Caco-2 (cell line): ENCODE data around the gene FBXW2. TPM values are rescaled to one million over a fixed set of nuclear protein-coding genes. Genes with fewer than 3 reads are reported as not detected.

Source experiments
- BruUV-seq: library from RNA; stranded (reverse); fragments of 400-500 nt; replicated peaks from 2 replicates; lab custom pipeline; 2021; lab: Mats Ljungman, UMichigan
- CTCF ChIA-PET: fragments of 300-600 bp; sonication (Branson Sonifier 250); formaldehyde crosslinking; loops from one replicate; lab custom pipeline; 2022; ENCODE audit warnings: antibody characterized with exemption; lab: Charles Lee
- POLR2A ChIA-PET: fragments of 300-600 bp; sonication (Branson Sonifier 250); formaldehyde crosslinking; loops from one replicate; lab custom pipeline; 2022; ENCODE audit warnings: antibody characterized with exemption; lab: Charles Lee
- DNase-seq, 2 experiments: peaks; one replicate each; pipeline versions ENCODE4 v3.0.0 to v3.0.0-alpha.2; 2020 to 2022
- H3K27me3 ChIP-seq: replicated peaks from 2 replicates; pipeline ENCODE4 v1.6.0; 2011; ENCODE audit warnings: low read length; ENCODE audit not compliant: control insufficient read depth, insufficient read depth
- H3K36me3 ChIP-seq: 2 replicates; pipeline ENCODE4 v1.5.1; 2011; ENCODE audit warnings: low read length; ENCODE audit not compliant: control insufficient read depth, insufficient read depth
- H3K4me1 ChIP-seq: fragments of 250-450 bp; sonication (Bioruptor Pico); 2 replicates; pipeline ENCODE4 v1.5.1; 2020; ENCODE audit warnings: mild to moderate bottlenecking
- H3K4me3 ChIP-seq: 2 replicates; pipeline ENCODE4 v1.5.1; 2011; ENCODE audit warnings: low read depth, mild to moderate bottlenecking, control low read depth, low read length
- H3K9me3 ChIP-seq: fragments of 250-450 bp; sonication (Bioruptor Pico); 2 replicates; pipeline ENCODE4 v1.5.1; 2020; ENCODE audit warnings: mild to moderate bottlenecking, moderate library complexity
- H3K27ac Mint-ChIP-seq: one replicate; pipeline ENCODE4 v1.8.0; 2022; ENCODE audit warnings: mixed read lengths; ENCODE audit not compliant: unreplicated experiment
- H3K27me3 Mint-ChIP-seq: one replicate; pipeline ENCODE4 v1.8.0; 2022; ENCODE audit warnings: mixed read lengths; ENCODE audit not compliant: insufficient read depth, unreplicated experiment
- H3K36me3 Mint-ChIP-seq: one replicate; pipeline ENCODE4 v1.8.0; 2022; ENCODE audit warnings: mild to moderate bottlenecking, mixed read lengths; ENCODE audit not compliant: insufficient read depth, unreplicated experiment
- H3K4me1 Mint-ChIP-seq: one replicate; pipeline ENCODE4 v1.8.0; 2022; ENCODE audit warnings: low read depth, mixed read lengths; ENCODE audit not compliant: unreplicated experiment
- H3K4me3 Mint-ChIP-seq: one replicate; pipeline ENCODE4 v1.8.0; 2022; ENCODE audit warnings: mild to moderate bottlenecking, moderate library complexity, mixed read lengths; ENCODE audit not compliant: unreplicated experiment
- H3K9me3 Mint-ChIP-seq: one replicate; pipeline ENCODE4 v1.8.0; 2022; ENCODE audit warnings: mixed read lengths; ENCODE audit not compliant: unreplicated experiment
- CTCF ChIP-seq, 2 experiments: fragments of 200-600 bp in 1 of 2; IDR thresholded peaks; 1 replicate in 1 of 2; 2 replicates in 1 of 2; pipeline versions ENCODE4 v1.5.1 to v1.8.0; 2011 to 2022; ENCODE audit warnings: antibody characterized with exemption in 1 of 2, control low read depth in 1 of 2, inconsistent platforms in 1 of 2, low read depth in 1 of 2, low read length in 1 of 2, mild to moderate bottlenecking in 1 of 2, moderate library complexity in 1 of 2; ENCODE audit not compliant: insufficient read depth in 1 of 2, severe bottlenecking in 1 of 2, unreplicated experiment in 1 of 2
- intact Hi-C: fragments of 100-400 bp; cut with micrococcal nuclease; formaldehyde crosslinking; loops from one replicate; pipeline ENCODE4 v1.10.0; 2022; ENCODE audit not compliant: unreplicated experiment
- total RNA-seq: library from RNA; stranded (reverse); gene quantifications from 2 replicates; pipeline ENCODE4 v1.2.3, GENCODE V29; 2022

The FBXW2 gene
- total RNA-seq, 1 experiment from 2014 or later: 74.3 TPM

DNA sequence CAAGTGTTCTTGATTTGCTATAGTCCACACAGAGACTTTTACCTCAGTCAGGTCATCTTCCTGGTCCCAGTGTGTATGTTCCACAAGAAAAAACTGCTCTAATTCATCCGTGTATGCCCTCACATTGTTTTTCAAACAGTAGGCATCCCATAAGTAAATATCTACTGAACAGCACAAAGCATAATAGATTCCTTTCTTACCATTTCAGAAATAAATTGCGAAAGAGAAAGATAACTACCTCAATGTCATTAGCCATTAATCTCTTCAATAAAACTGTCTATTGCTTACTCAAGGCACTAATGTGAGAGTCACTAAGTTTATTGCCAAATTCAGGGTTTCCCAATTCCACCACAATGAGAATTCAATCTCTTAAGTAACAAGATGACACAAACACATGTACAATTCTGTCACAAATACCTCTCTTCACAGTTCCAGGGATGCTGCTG is 9.6 kb downstream of the FBXW2 start:
- POLR2A ChIA-PET: no interaction called here
- intact Hi-C loops: loop anchor here (1.0 kb wide), 1 partner anchor 17 kb away; no protein-coding TSS in a partner anchor
- CTCF ChIA-PET: no interaction called here
- H3K9me3 Mint-ChIP-seq: no peaks in the 10 kb centered on the region
- H3K36me3 Mint-ChIP-seq: peaks cover 74% of the 10 kb centered on the region
- no peaks in the 10 kb centered on the region for H3K27me3 Mint-ChIP-seq
- H3K27ac Mint-ChIP-seq: no peak overlapping the region
- H3K4me1 Mint-ChIP-seq: peaks cover 12% of the 10 kb centered on the region
- Histone ChIP-seq H3K4me3 (no peak overlapping the region), H3K4me1 (peaks cover 7% of the 10 kb centered on the region), H3K27me3 (no peaks in the 10 kb centered on the region), H3K36me3 (no peaks in the 10 kb centered on the region), H3K9me3 (no peaks in the 10 kb centered on the region)
- H3K4me3 Mint-ChIP-seq: no peak overlapping the region
- BruUV-seq: no TSS peak
- TF ChIP-seq CTCF (IDR thresholded peaks at IDR 0.05; ENCODE audit: insufficient read depth in 1 of 2, low read depth in 1 of 2, low read length in 1 of 2, severe bottlenecking in 1 of 2, unreplicated experiment in 1 of 2): no peak
- no peak for DNase-seq

DNA sequence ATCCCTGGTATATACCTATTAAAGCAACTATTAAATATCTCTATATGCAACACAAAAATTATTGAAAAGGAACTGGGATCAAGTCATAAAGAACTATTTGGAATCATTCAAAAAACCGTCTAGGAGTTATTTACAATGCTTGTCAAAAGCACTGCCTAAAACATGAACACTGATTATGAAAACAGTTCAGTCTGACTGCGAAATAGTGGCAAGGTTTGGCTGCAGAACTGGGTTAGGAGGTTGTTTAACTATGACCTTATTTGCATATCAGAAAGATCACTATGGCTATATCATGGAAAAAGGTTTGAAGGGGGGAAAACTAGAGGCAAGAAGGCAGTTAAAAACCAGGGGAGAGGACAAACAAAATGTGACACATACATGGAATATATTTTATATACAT is 12.0 kb downstream of the FBXW2 start:
- POLR2A ChIA-PET: no interaction called here
- no peak for TF ChIP-seq CTCF (IDR thresholded peaks at IDR 0.05; ENCODE audit: insufficient read depth in 1 of 2, low read depth in 1 of 2, low read length in 1 of 2, severe bottlenecking in 1 of 2, unreplicated experiment in 1 of 2)
- intact Hi-C loops: no loop called here

DNA sequence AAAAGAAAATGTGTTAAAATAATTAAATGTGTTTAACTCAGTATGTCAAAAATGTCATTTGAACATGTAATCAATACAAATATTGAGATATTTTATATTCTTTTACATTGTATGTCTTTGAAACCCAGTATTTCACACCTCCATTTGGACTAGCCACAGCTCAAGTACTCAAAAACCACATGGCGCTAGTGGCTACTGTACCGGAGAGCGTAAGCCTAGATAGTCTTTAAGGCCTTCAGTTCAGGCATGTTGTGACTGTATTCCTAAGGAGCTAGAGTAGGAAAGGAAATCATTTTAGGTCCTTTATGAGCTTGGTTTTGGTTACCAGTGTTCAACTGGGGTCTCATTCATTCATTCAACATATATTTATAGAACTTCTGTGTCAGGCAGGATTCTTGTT is 12.8 kb downstream of the FBXW2 start:
- H3K4me1 ChIP-seq: peaks cover 7% of the 10 kb centered on the region
- no peaks in the 10 kb centered on the region for H3K27me3 Mint-ChIP-seq
- TF ChIP-seq CTCF (IDR thresholded peaks at IDR 0.05; ENCODE audit: insufficient read depth in 1 of 2, low read depth in 1 of 2, low read length in 1 of 2, severe bottlenecking in 1 of 2, unreplicated experiment in 1 of 2): no peak
- no TSS peak for BruUV-seq
- no peaks in the 10 kb centered on the region for H3K27me3 ChIP-seq
- H3K9me3 Mint-ChIP-seq: no peaks in the 10 kb centered on the region
- POLR2A ChIA-PET: no interaction called here
- no peak overlapping the region for H3K4me3 ChIP-seq
- no peaks in the 10 kb centered on the region for H3K36me3 ChIP-seq
- H3K27ac Mint-ChIP-seq: no peak overlapping the region
- no peak for DNase-seq
- intact Hi-C loops: no loop called here
- CTCF ChIA-PET: interaction anchor here (0.6 kb wide), 1 partner anchor 608 kb away, joined by 6 read pairs; no protein-coding TSS in a partner anchor
- H3K4me1 Mint-ChIP-seq: peaks cover 24% of the 10 kb centered on the region
- no peak overlapping the region for H3K4me3 Mint-ChIP-seq
- H3K36me3 Mint-ChIP-seq: peaks cover 76% of the 10 kb centered on the region
- no peaks in the 10 kb centered on the region for H3K9me3 ChIP-seq

More for the DNA sequence above, 12.0 kb downstream of the FBXW2 start:
- Histone ChIP-seq H3K27me3 (no peaks in the 10 kb centered on the region), H3K9me3 (no peaks in the 10 kb centered on the region), H3K4me3 (no peak overlapping the region), H3K4me1 (peaks cover 7% of the 10 kb centered on the region), H3K36me3 (no peaks in the 10 kb centered on the region)
- Mint-ChIP-seq H3K27me3 (no peaks in the 10 kb centered on the region), H3K4me3 (no peak overlapping the region), H3K36me3 (peaks cover 76% of the 10 kb centered on the region), H3K9me3 (no peaks in the 10 kb centered on the region), H3K4me1 (peaks cover 24% of the 10 kb centered on the region), H3K27ac (peak overlapping the region; percentile 27)
- BruUV-seq: no TSS peak
- DNase-seq: no peak
- CTCF ChIA-PET: no interaction called here
